ENCODE results near the gene CRYBG1.

The CRYBG1 gene

DNA sequence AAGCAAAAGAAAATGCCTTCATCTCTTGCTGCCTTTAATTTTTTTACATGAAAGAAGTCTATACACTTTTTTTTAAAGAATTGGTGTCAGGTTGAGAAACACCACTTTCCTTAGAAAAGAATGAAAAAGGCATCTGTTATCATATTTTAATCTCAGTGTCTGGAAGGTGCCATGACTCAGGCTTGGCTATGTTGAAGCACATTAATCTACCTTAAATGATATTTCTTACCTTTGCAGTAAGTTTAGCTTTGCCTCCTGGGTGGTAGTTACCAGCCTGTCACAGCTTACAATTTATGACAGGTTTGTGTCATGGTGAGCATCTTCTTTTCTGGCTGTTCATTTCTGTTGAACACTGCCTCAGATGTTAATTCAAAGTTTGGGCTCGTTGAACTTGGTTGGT lies 173.5 kb downstream of the CRYBG1 start:
- TF ChIP-seq, protein P1, sequence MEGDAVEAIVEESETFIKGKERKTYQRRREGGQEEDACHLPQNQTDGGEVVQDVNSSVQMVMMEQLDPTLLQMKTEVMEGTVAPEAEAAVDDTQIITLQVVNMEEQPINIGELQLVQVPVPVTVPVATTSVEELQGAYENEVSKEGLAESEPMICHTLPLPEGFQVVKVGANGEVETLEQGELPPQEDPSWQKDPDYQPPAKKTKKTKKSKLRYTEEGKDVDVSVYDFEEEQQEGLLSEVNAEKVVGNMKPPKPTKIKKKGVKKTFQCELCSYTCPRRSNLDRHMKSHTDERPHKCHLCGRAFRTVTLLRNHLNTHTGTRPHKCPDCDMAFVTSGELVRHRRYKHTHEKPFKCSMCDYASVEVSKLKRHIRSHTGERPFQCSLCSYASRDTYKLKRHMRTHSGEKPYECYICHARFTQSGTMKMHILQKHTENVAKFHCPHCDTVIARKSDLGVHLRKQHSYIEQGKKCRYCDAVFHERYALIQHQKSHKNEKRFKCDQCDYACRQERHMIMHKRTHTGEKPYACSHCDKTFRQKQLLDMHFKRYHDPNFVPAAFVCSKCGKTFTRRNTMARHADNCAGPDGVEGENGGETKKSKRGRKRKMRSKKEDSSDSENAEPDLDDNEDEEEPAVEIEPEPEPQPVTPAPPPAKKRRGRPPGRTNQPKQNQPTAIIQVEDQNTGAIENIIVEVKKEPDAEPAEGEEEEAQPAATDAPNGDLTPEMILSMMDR (conservative IDR thresholded peaks at IDR 0.05; ENCODE audit: low read depth, low read length) = no peak
- H3K4me3 ChIP-seq (ENCODE audit: low read depth, low read length) = no peak overlapping the region
- DNase-seq (ENCODE audit: low read depth) = no peak

DNA sequence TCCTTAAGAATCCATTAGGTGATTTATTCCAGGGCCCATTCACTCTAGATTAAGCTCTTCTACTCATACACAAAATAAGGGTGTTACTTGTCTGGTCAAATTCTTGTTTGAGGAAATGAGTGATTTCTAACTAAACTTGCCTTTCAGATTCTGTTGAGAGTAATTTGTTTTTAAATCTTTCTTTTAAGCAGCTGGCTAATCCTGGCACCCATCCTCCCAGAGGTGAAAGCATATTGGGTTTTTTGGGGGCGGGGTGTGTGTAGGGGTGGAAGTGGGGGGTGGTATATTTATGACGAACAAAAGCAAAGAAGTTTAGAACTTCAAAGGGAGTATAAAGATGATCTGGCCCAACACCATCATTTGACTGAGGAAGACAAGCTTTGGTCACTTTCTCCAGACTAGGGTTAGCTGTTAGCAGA lies 174.1 kb downstream of the CRYBG1 start:
- TF ChIP-seq, protein P1 (conservative IDR thresholded peaks at IDR 0.05; ENCODE audit: low read depth, low read length) = no peak
- DNase-seq (ENCODE audit: low read depth) = no peak

DNA sequence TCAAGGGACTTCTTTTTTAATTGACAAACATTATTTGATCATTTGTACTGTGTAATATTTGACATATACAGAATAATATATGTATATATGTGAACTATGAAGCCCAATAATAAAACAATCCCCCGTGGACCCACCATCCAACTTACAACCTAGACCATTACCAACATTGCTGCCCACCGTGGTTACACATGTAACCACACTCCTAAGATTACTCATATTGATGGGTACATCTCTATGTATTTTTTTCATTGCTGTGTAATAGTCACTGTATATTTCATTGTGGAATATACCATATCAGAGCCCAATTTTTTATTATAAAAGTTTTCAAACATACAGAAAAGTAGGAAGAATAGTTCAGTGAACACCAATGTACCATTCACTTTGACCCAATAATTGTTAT lies 174.5 kb downstream of the CRYBG1 start:
- no peak overlapping the region for H3K4me3 ChIP-seq (ENCODE audit: low read depth, low read length)
- TF ChIP-seq, protein P1 (conservative IDR thresholded peaks at IDR 0.05; ENCODE audit: low read depth, low read length) = no peak
- no peak for DNase-seq (ENCODE audit: low read depth)

More for the DNA sequence above, 174.1 kb downstream of the CRYBG1 start:
- H3K4me3 ChIP-seq (ENCODE audit: low read depth, low read length) = no peak overlapping the region

DNA sequence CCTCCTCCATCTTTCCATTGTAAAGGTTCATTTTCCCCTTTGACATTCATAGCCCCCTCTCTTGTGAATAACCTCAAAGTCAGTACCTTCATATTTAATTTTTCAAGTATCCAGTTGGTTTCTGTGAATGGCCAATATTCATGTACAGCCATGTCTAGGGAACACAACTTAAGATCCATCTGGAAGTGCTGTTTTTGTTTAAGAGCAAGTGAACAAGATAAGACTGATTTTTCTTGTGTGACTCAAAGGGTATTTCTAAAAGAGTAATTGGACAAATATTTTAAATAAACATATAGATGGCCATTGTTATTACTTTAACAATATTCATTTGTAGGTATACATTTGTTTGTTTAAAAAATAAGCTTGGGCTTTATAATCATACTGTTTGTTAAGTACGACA lies 175.8 kb downstream of the CRYBG1 start:
- TF ChIP-seq, protein P1 (conservative IDR thresholded peaks at IDR 0.05; ENCODE audit: low read depth, low read length) = no peak
- DNase-seq (ENCODE audit: low read depth) = no peak

DNA sequence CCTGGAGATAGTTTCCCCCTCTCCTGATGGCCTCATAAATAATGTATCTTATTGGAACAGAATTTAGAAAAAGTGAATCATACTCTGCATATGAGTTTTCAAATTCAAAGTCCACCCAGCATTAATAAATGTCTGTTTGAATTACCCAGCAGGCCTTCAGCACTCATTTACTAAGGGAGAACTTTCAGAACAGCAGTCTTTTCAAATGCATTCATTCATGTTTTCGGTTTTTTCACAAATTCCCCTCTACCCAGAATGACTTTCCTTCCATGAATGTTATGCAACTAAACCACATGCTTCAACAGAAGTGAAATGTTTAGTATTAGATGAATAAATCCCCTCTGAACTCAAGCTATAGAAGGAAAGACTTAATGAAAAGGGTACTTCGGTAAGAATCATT lies 176.3 kb downstream of the CRYBG1 start:
- no peak overlapping the region for H3K4me3 ChIP-seq (ENCODE audit: low read depth, low read length)

More for the DNA sequence above, 175.8 kb downstream of the CRYBG1 start:
- H3K4me3 ChIP-seq (ENCODE audit: low read depth, low read length) = no peak overlapping the region

DNA sequence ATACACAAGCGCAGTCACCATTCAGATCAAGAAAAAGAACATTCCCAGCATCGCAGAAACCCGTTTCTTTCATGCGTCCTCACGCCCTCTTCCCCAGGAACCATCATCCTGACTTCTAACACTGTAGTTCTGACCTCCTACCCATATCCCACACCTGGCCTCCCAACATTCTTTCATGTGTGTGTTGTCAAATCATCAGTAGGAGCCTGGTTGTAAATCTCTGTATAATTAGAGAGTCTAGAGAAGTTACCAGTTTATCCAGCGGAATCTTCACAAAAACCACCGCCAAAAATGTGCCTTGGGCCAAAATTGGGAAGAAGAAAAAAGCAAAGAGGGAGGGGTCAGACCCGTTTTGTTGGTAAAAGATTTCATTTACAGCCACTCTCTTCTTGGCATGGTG lies 177.1 kb downstream of the CRYBG1 start:
- DNase-seq (ENCODE audit: low read depth) = no peak
- no peak overlapping the region for H3K4me3 ChIP-seq (ENCODE audit: low read depth, low read length)

More for the DNA sequence above, 176.3 kb downstream of the CRYBG1 start:
- no peak for DNase-seq (ENCODE audit: low read depth)
- TF ChIP-seq, protein P1 (conservative IDR thresholded peaks at IDR 0.05; ENCODE audit: low read depth, low read length) = no peak

DNA sequence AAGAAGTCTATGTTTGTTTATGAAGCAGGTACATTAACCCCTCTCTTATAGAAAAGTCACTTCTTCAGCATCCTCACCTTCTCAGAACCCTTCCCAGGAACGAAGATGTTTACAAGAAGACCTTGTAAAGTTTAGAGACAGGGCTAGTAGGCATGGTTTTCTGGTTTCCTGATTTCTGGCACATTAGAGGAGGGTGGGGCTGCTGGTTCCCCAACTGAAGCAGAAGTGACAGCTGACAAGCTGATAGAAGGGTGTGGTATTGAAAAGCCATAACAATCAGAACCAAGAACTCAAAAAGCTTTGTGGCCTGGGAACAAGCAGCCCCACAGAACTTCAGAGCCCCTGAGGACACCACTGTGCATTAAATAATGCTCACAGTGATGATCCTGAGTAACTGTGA lies 177.6 kb downstream of the CRYBG1 start:
- H3K4me3 ChIP-seq (ENCODE audit: low read depth, low read length) = no peak overlapping the region
- DNase-seq (ENCODE audit: low read depth) = no peak
- TF ChIP-seq, protein P1 (conservative IDR thresholded peaks at IDR 0.05; ENCODE audit: low read depth, low read length) = no peak

More for the DNA sequence above, 177.1 kb downstream of the CRYBG1 start:
- TF ChIP-seq, protein P1 (conservative IDR thresholded peaks at IDR 0.05; ENCODE audit: low read depth, low read length) = no peak
